K562 (cell line): ENCODE results near the gene DLST. TPM values are rescaled to one million over a fixed set of nuclear protein-coding genes. Genes with fewer than 3 reads are reported as not detected.

ENCODE experiments used
- ATF7 ChIP-seq: fragments of 450-650 bp; IDR thresholded peaks from 2 replicates; pipeline ENCODE4 v1.7.1; 2014; ENCODE audit warnings: mild to moderate bottlenecking, moderate library complexity
- CBX8 ChIP-seq: fragments of 200-600 bp; sonication (generic); IDR thresholded peaks from 2 replicates; pipeline ENCODE4 v1.6.1; 2012; ENCODE audit warnings: borderline replicate concordance, mixed run types, low read depth, mild to moderate bottlenecking, moderate library complexity, mixed read lengths, low read length, control low read depth, inconsistent platforms; ENCODE audit not compliant: poor library complexity, severe bottlenecking; ENCODE audit errors: extremely low read depth
- CCNT2 ChIP-seq: IDR thresholded peaks from 2 replicates; pipeline ENCODE4 v1.6.1; 2011; ENCODE audit warnings: borderline replicate concordance, low read depth, mild to moderate bottlenecking, moderate library complexity, mixed read lengths, low read length; ENCODE audit not compliant: insufficient read length; ENCODE audit errors: extremely low read depth
- CEBPG ChIP-seq, 3 experiments: fragments of 200-800 bp in 1 of 3; sonication (Bioruptor generic) in 1 of 3; sonication (generic) in 1 of 3; formaldehyde crosslinking in 1 of 3; IDR thresholded peaks in 2 of 3; conservative IDR thresholded peaks in 1 of 3; 2 replicates each; pipeline versions ENCODE4 v1.6.1 to v1.8.0; 2016 to 2022; ENCODE audit warnings: missing compliant biosample characterization in 2 of 3, missing genetic modification characterization in 2 of 3, mild to moderate bottlenecking in 1 of 3, missing genetic modification reagents in 1 of 3
- HDAC3 ChIP-seq: fragments of 450-650 bp; IDR thresholded peaks from 2 replicates; pipeline ENCODE4 v1.6.1; 2018; ENCODE audit warnings: borderline replicate concordance, mild to moderate bottlenecking, moderate library complexity; ENCODE audit not compliant: partially characterized antibody
- JUND ChIP-seq, 2 experiments: IDR thresholded peaks; 2 replicates in 1 of 2; 3 replicates in 1 of 2; pipeline ENCODE4 v1.6.1; 2011; ENCODE audit warnings: borderline replicate concordance in 2 of 2, low read depth in 2 of 2, low read length in 2 of 2, improper control_type of control experiment in 1 of 2, missing biosample characterization in 1 of 2, missing genetic modification characterization in 1 of 2, missing genetic modification reagents in 1 of 2
- RBM25 ChIP-seq: fragments of 200-400 bp; formaldehyde crosslinking; IDR thresholded peaks from 2 replicates; pipeline ENCODE4 v1.6.1; 2018; ENCODE audit warnings: low read length, low read depth, moderate library complexity; ENCODE audit not compliant: severe bottlenecking
- SIX5 ChIP-seq, 2 experiments: IDR thresholded peaks; 2 replicates each; pipeline ENCODE4 v1.6.1; 2011; ENCODE audit warnings: low read length in 2 of 2, borderline replicate concordance in 1 of 2, low read depth in 1 of 2, mild to moderate bottlenecking in 1 of 2, moderate library complexity in 1 of 2; ENCODE audit not compliant: insufficient read depth in 1 of 2
- SMAD1 ChIP-seq: fragments of 150-350 bp; IDR thresholded peaks from 2 replicates; pipeline ENCODE4 v1.6.1; 2014; ENCODE audit warnings: low read length, low read depth; ENCODE audit not compliant: partially characterized antibody
- polyA plus RNA-seq, 8 experiments: library from polyadenylated mRNA; depleted of rRNA in 4 of 8; stranded (reverse) in 5 of 8; unstranded in 3 of 8; fragments of >200 nt; fragmentation: Nextera tagmentation in 2 of 8; fragmentation: Illumina TruSeq in 1 of 8; extraction: Ambion mirVana in 2 of 8; extraction: Trizol in 1 of 8; gene quantifications; 2 replicates each; pipeline versions ENCODE4 v1.2.1 to v1.2.3, GENCODE V29; 2011 to 2014; ENCODE audit warnings: inconsistent platforms in 1 of 8, missing spikeins in 1 of 8
- total RNA-seq, 7 experiments: library from RNA; depleted of rRNA in 6 of 7; stranded (reverse); fragments of >200 nt in 6 of 7; fragmentation: Illumina TruSeq in 2 of 7; extraction: Trizol in 2 of 7; gene quantifications; 2 replicates each; pipeline versions ENCODE4 v1.2.1 to v1.2.3, GENCODE V29; 2011 to 2021; ENCODE audit warnings: low replicate concordance in 1 of 7
- TF ChIP-seq, protein P1 (sequence below): fragments of 450-650 bp; formaldehyde crosslinking; IDR thresholded peaks from 2 replicates; pipeline ENCODE4 v1.4.0; 2020; ENCODE audit warnings: mild to moderate bottlenecking, mixed read lengths

DLST gene
- total and polyA plus RNA-seq, 9 of the 15 experiments (the other 6 are each of a cell fraction or from before 2014, with no cell fraction given) = 3.0 to 73.7 (median 45.4) TPM

DNA sequence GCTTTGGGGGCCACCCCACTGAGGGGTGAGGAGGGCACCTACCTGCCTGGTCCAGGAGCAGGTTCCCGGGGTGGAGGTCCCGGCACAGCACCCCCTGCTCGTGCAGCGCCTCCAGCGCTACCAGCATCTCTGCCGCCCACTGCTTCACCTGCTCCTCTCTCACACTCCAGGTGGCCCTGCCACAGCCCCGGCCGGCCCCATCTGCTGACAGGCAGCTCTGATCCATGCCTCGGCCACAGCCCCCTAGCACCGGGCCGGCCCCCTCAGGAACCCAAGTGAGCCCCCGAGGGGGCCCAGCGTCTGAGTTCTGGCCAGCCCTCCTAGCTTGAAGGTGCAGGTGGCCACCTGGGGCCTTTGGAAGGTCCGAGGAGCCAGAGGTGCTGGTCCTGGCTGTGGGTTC, 27.8 kb downstream of the DLST start (continued):
- TF ChIP-seq CEBPG (CRISPR knock-in tag; IDR thresholded peaks at IDR 0.05) (no peak), CEBPG (tag; conservative IDR thresholded peaks at IDR 0.05 in 1 of 2, IDR thresholded peaks at IDR 0.05 in 1 of 2) (no peak), CCNT2 (no peak), HDAC3 (no peak), CBX8 (no peak), RBM25 (no peak), SMAD1 (no peak), ATF7 (no peak), SIX5 (IDR thresholded peaks at IDR 0.05; ENCODE audit: borderline replicate concordance in 1 of 2, insufficient read depth in 1 of 2, low read depth in 1 of 2, low read length in 2 of 2) (no peak), JUND (IDR thresholded peaks at IDR 0.05; ENCODE audit: borderline replicate concordance, low read depth, low read length) (no peak), JUND (tag; IDR thresholded peaks at IDR 0.05; ENCODE audit: borderline replicate concordance, low read depth, low read length) (no peak)
- TF ChIP-seq, protein P1, sequence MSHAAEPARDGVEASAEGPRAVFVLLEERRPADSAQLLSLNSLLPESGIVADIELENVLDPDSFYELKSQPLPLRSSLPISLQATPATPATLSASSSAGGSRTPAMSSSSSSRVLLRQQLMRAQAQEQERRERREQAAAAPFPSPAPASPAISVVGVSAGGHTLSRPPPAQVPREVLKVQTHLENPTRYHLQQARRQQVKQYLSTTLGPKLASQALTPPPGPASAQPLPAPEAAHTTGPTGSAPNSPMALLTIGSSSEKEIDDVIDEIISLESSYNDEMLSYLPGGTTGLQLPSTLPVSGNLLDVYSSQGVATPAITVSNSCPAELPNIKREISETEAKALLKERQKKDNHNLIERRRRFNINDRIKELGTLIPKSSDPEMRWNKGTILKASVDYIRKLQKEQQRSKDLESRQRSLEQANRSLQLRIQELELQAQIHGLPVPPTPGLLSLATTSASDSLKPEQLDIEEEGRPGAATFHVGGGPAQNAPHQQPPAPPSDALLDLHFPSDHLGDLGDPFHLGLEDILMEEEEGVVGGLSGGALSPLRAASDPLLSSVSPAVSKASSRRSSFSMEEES = no peak
